Activated T-cell treated with anti-CD3 and anti-CD28 coated beads, Interleukin-2, amount 50 U/mL, for 72 hours (primary cell): Measurements from ENCODE around the gene ALKBH5. TPM values are rescaled to one million over a fixed set of nuclear protein-coding genes. Genes with fewer than 3 reads are reported as not detected.

Experiments used
- ATAC-seq, 2 donors: fragments of 150-1000 bp; cut with Tn5 transposase; replicated peaks in 1 of 2; 2 replicates each; pipeline ENCODE4 v1.10.0; 2021; ENCODE audit warnings: moderate library complexity in 2 of 2, mild to moderate bottlenecking in 1 of 2
- DNase-seq, 2 donors: peaks; one replicate each; pipeline ENCODE4 v3.0.0; 2021 to 2022; ENCODE audit warnings: mixed read lengths in 1 of 2
- H3K27ac Mint-ChIP-seq: one replicate; pipeline ENCODE4 v1.8.0; 2022; ENCODE audit warnings: mild to moderate bottlenecking, moderate library complexity, mixed read lengths
- H3K27me3 Mint-ChIP-seq: one replicate; pipeline ENCODE4 v1.8.0; 2022; ENCODE audit warnings: low read depth, mixed read lengths
- H3K36me3 Mint-ChIP-seq, 2 donors: one replicate each; pipeline ENCODE4 v1.8.0; 2022; ENCODE audit warnings: mixed read lengths in 2 of 2, mild to moderate bottlenecking in 1 of 2; ENCODE audit not compliant: insufficient read depth in 2 of 2
- H3K4me1 Mint-ChIP-seq: one replicate; pipeline ENCODE4 v1.8.0; 2022; ENCODE audit warnings: low read depth, mixed read lengths
- H3K4me3 Mint-ChIP-seq, 2 donors: one replicate each; pipeline ENCODE4 v1.8.0; 2022; ENCODE audit warnings: mild to moderate bottlenecking in 2 of 2, mixed read lengths in 2 of 2, moderate library complexity in 2 of 2
- H3K9me3 Mint-ChIP-seq, 2 donors: one replicate each; pipeline ENCODE4 v1.8.0; 2022; ENCODE audit warnings: mixed read lengths in 2 of 2
- total RNA-seq, 2 donors: library from RNA; stranded (reverse); gene quantifications; one replicate each; pipeline ENCODE4 v1.2.3, GENCODE V29; 2022

The ALKBH5 gene
- 100 to 1,000 TPM; 125 to 133 TPM for total RNA-seq

- H3K9me3 Mint-ChIP-seq: no peaks in the 10 kb centered on the region
- peak; percentile 81 to 82 for ATAC-seq
- H3K4me1 Mint-ChIP-seq: peaks cover 72% of the 10 kb centered on the region
- H3K27ac Mint-ChIP-seq: peak within 1 kb of the TSS; percentile 98
- peak; percentile 98 for DNase-seq
- peak within 1 kb of the TSS; percentile 93 to 98 for H3K4me3 Mint-ChIP-seq
- peaks cover 15 to 16% of the 10 kb centered on the region in 2 donors for H3K36me3 Mint-ChIP-seq
- no peaks in the 10 kb centered on the region for H3K27me3 Mint-ChIP-seq
Observed at GRCh38 chr17:18183334-18184142, at the start of gene ALKBH5. Gene ALKBH5, plus strand, starts transcription at chr17:18183828. Its CDS starts 416 bp downstream, at chr17:18184244.

- ATAC-seq: no peak
- no peak for DNase-seq
- no peaks in the 10 kb centered on the region for H3K27me3 Mint-ChIP-seq
- no peaks in the 10 kb centered on the region for H3K36me3 Mint-ChIP-seq
- peaks cover 5% of the 10 kb centered on the region for H3K4me1 Mint-ChIP-seq
- H3K4me3 Mint-ChIP-seq: no peak overlapping the region
- H3K27ac Mint-ChIP-seq: no peak overlapping the region
- no peaks in the 10 kb centered on the region for H3K9me3 Mint-ChIP-seq
Observed at GRCh38 chr17:18136357-18136756, 47.3 kb upstream of the ALKBH5 start.

GRCh38 chr17:18138065-18138749, 45.4 kb upstream of the ALKBH5 start:
- no peaks in the 10 kb centered on the region for H3K36me3 Mint-ChIP-seq
- H3K4me1 Mint-ChIP-seq: peaks cover 5% of the 10 kb centered on the region
- no peak overlapping the region for H3K4me3 Mint-ChIP-seq
- H3K27me3 Mint-ChIP-seq: no peaks in the 10 kb centered on the region
- H3K27ac Mint-ChIP-seq: no peak overlapping the region
- DNase-seq (no peak), ATAC-seq (no peak)
- H3K9me3 Mint-ChIP-seq: no peaks in the 10 kb centered on the region

- no peaks in the 10 kb centered on the region for H3K9me3 Mint-ChIP-seq
- ATAC-seq (no peak), DNase-seq (no peak)
- no peak overlapping the region for H3K4me3 Mint-ChIP-seq
- no peaks in the 10 kb centered on the region for H3K27me3 Mint-ChIP-seq
- no peaks in the 10 kb centered on the region for H3K36me3 Mint-ChIP-seq
- H3K27ac Mint-ChIP-seq: no peak overlapping the region
- peaks cover 5% of the 10 kb centered on the region for H3K4me1 Mint-ChIP-seq
Observed at GRCh38 chr17:18139092-18139491, 44.5 kb upstream of the ALKBH5 start.

GRCh38 chr17:18139498-18139897, 44.1 kb upstream of the ALKBH5 start:
- no peak for ATAC-seq
- no peaks in the 10 kb centered on the region for H3K27me3 Mint-ChIP-seq
- no peaks in the 10 kb centered on the region for H3K9me3 Mint-ChIP-seq
- H3K27ac Mint-ChIP-seq: no peak overlapping the region
- no peak for DNase-seq
- peaks cover 5% of the 10 kb centered on the region for H3K4me1 Mint-ChIP-seq
- no peak overlapping the region for H3K4me3 Mint-ChIP-seq
- H3K36me3 Mint-ChIP-seq: no peaks in the 10 kb centered on the region

- no peak for ATAC-seq
- Mint-ChIP-seq H3K4me1 (peaks cover 5% of the 10 kb centered on the region), H3K9me3 (no peaks in the 10 kb centered on the region), H3K27me3 (no peaks in the 10 kb centered on the region), H3K36me3 (no peaks in the 10 kb centered on the region), H3K27ac (no peak overlapping the region), H3K4me3 (no peak overlapping the region)
- no peak for DNase-seq
Observed at GRCh38 chr17:18139949-18140348, 43.7 kb upstream of the ALKBH5 start.

GRCh38 chr17:18140648-18141047, 43.0 kb upstream of the ALKBH5 start:
- no peak for DNase-seq
- H3K4me1 Mint-ChIP-seq: peaks cover 5% of the 10 kb centered on the region
- no peak overlapping the region for H3K27ac Mint-ChIP-seq
- no peak overlapping the region for H3K4me3 Mint-ChIP-seq
- no peaks in the 10 kb centered on the region for H3K27me3 Mint-ChIP-seq
- ATAC-seq: no peak
- no peaks in the 10 kb centered on the region for H3K9me3 Mint-ChIP-seq
- no peaks in the 10 kb centered on the region for H3K36me3 Mint-ChIP-seq

GRCh38 chr17:18141210-18141803, 42.3 kb upstream of the ALKBH5 start:
- ATAC-seq: peak; percentile 44 to 54
- DNase-seq: peak; percentile 38 to 53
- no peak overlapping the region for H3K4me3 Mint-ChIP-seq
- no peak overlapping the region for H3K27ac Mint-ChIP-seq
- H3K4me1 Mint-ChIP-seq: peaks cover 5% of the 10 kb centered on the region
- no peaks in the 10 kb centered on the region for H3K9me3 Mint-ChIP-seq
- H3K36me3 Mint-ChIP-seq: no peaks in the 10 kb centered on the region
- H3K27me3 Mint-ChIP-seq: no peaks in the 10 kb centered on the region

GRCh38 chr17:18142417-18142816, 41.2 kb upstream of the ALKBH5 start:
- Mint-ChIP-seq H3K4me3 (no peak overlapping the region), H3K9me3 (no peaks in the 10 kb centered on the region), H3K36me3 (no peaks in the 10 kb centered on the region), H3K27me3 (no peaks in the 10 kb centered on the region), H3K4me1 (peaks cover 5% of the 10 kb centered on the region), H3K27ac (no peak overlapping the region)
- no peak for DNase-seq
- no peak for ATAC-seq

GRCh38 chr17:18143044-18143936, 40.3 kb upstream of the ALKBH5 start:
- no peak overlapping the region for H3K27ac Mint-ChIP-seq
- DNase-seq (no peak), ATAC-seq (peak in 1 of 2 donors; percentile 28)
- H3K4me1 Mint-ChIP-seq: peaks cover 5% of the 10 kb centered on the region
- no peaks in the 10 kb centered on the region for H3K9me3 Mint-ChIP-seq
- H3K36me3 Mint-ChIP-seq: no peaks in the 10 kb centered on the region
- H3K27me3 Mint-ChIP-seq: no peaks in the 10 kb centered on the region
- no peak overlapping the region for H3K4me3 Mint-ChIP-seq

- no peak for DNase-seq
Observed at GRCh38 chr17:18144261-18144660, 39.4 kb upstream of the ALKBH5 start.

GRCh38 chr17:18144855-18145254, 38.8 kb upstream of the ALKBH5 start:
- H3K9me3 Mint-ChIP-seq: no peaks in the 10 kb centered on the region
- no peak for DNase-seq
- peaks cover 5% of the 10 kb centered on the region for H3K4me1 Mint-ChIP-seq
- H3K36me3 Mint-ChIP-seq: no peaks in the 10 kb centered on the region
- no peak overlapping the region for H3K4me3 Mint-ChIP-seq
- no peaks in the 10 kb centered on the region for H3K27me3 Mint-ChIP-seq
- no peak for ATAC-seq
- no peak overlapping the region for H3K27ac Mint-ChIP-seq

More at GRCh38 chr17:18144261-18144660, 39.4 kb upstream of the ALKBH5 start:
- Mint-ChIP-seq H3K9me3 (no peaks in the 10 kb centered on the region), H3K27ac (no peak overlapping the region), H3K4me3 (no peak overlapping the region), H3K27me3 (no peaks in the 10 kb centered on the region), H3K4me1 (peaks cover 5% of the 10 kb centered on the region), H3K36me3 (no peaks in the 10 kb centered on the region)
- ATAC-seq: no peak
